ENCODE measurements around the gene MFAP4. TPM values are rescaled to one million over a fixed set of nuclear protein-coding genes. Genes with fewer than 3 reads are reported as not detected.

The MFAP4 gene
- total RNA-seq, 1 experiment from 2014 or later: 0.52 TPM

- no peaks in the 10 kb centered on the region for H3K9me2 ChIP-seq (ENCODE audit: insufficient read depth)
- TF ChIP-seq RAD21 (IDR thresholded peaks at IDR 0.05; ENCODE audit: low read depth) (no peak), MAX (IDR thresholded peaks at IDR 0.05) (no peak)
- BruUV-seq (replicated peaks): no TSS peak
These were observed 27.1 kb downstream of the MFAP4 start for GRCh38 chr17:19359856-19360255.

DNA sequence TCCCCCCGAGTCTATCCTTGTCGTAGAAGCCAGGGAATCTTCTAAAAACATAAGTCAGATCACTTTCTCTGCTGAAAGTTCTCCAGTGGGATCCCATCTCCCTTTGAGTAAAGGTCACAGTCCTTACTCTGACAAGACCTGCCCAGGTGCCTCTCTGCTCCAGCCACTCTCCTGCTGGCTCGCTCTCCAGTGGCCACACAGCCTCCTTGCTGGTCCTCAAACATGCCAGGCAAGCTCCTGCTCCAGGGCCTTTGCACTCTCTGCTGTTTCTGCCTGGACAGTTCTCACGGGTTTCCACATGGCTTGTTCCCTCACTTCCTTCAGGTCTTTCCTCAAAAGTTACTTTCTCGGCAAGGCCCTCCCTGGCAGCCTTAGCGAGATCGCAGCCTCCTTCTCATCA lies 27.8 kb downstream of the MFAP4 start:
- Histone ChIP-seq H3K27ac (ENCODE audit: low read depth, low read length) (no peak overlapping the region), H3K79me2 (ENCODE audit: insufficient read depth, low read length) (0 out of 2 replicates have a peak, but pooled peaks cover 12% of the 10 kb centered on the region), H3K9ac (ENCODE audit: low read length) (no peak overlapping the region), H3K9me2 (ENCODE audit: insufficient read depth) (no peaks in the 10 kb centered on the region), H4K20me1 (ENCODE audit: insufficient read depth) (no peaks in the 10 kb centered on the region), H3K36me3 (ENCODE audit: control insufficient read depth in 1 of 2, insufficient read depth in 2 of 2, low read length in 2 of 2) (peaks cover 7 to 10% of the 10 kb centered on the region in 2 experiments; a peak in 2 of 4 replicates), H3K4me1 (ENCODE audit: control insufficient read depth in 1 of 2, insufficient read depth in 2 of 2, low read length in 2 of 2) (peaks cover 10 to 25% of the 10 kb centered on the region in 2 experiments), H3K4me2 (ENCODE audit: low read length) (no peak overlapping the region), H3K9me3 (ENCODE audit: control insufficient read depth in 1 of 2, insufficient read depth in 1 of 2, low read depth in 1 of 2, low read length in 2 of 2) (no peaks in the 10 kb centered on the region), H3K4me3 (replicated peaks in 1 of 2; ENCODE audit: low read depth in 1 of 2, low read length in 2 of 2) (no peak overlapping the region), H2AFZ (ENCODE audit: low read depth, low read length, poor library complexity, severe bottlenecking) (no peak overlapping the region), H3K27me3 (ENCODE audit: insufficient read depth, low read length) (no peaks in the 10 kb centered on the region)
- ATAC-seq (no peak), DNase-seq (ENCODE audit: low read depth, low spot score) (no peak)
- BruUV-seq (replicated peaks): no TSS peak
- POLR2A ChIA-PET: no interaction called here
- intact Hi-C loops (cut with micrococcal nuclease): no loop called here
- TF ChIP-seq ZBTB33 (IDR thresholded peaks at IDR 0.05; ENCODE audit: extremely low read depth, insufficient replicate concordance, low read length) (no peak), JUND (IDR thresholded peaks at IDR 0.05) (no peak), CBX3 (IDR thresholded peaks at IDR 0.05; ENCODE audit: low read depth) (no peak)
- RAD21 ChIA-PET (ENCODE audit: low non-redundant PET in 1 of 2, low total read pairs in 2 of 2, uncharacterized antibody in 2 of 2, unreplicated experiment in 2 of 2): no interaction called here
- CTCF ChIA-PET: no interaction called here

More at GRCh38 chr17:19359856-19360255, 27.1 kb downstream of the MFAP4 start:
- Histone ChIP-seq H2AFZ (ENCODE audit: low read depth, low read length, poor library complexity, severe bottlenecking) (no peak overlapping the region), H3K79me2 (ENCODE audit: insufficient read depth, low read length) (0 out of 2 replicates have a peak, but pooled peaks cover 12% of the 10 kb centered on the region), H3K9me3 (ENCODE audit: control insufficient read depth in 1 of 2, insufficient read depth in 1 of 2, low read depth in 1 of 2, low read length in 2 of 2) (no peaks in the 10 kb centered on the region), H3K4me3 (replicated peaks in 1 of 2; ENCODE audit: low read depth in 1 of 2, low read length in 2 of 2) (no peak overlapping the region), H3K9ac (ENCODE audit: low read length) (no peak overlapping the region), H3K27ac (ENCODE audit: low read depth, low read length) (no peak overlapping the region), H3K4me1 (ENCODE audit: control insufficient read depth in 1 of 2, insufficient read depth in 2 of 2, low read length in 2 of 2) (peaks cover 9 to 25% of the 10 kb centered on the region in 2 experiments), H4K20me1 (ENCODE audit: insufficient read depth) (no peaks in the 10 kb centered on the region), H3K27me3 (ENCODE audit: insufficient read depth, low read length) (no peaks in the 10 kb centered on the region), H3K36me3 (ENCODE audit: control insufficient read depth in 1 of 2, insufficient read depth in 2 of 2, low read length in 2 of 2) (peaks cover 7 to 10% of the 10 kb centered on the region in 2 experiments; a peak in 2 of 4 replicates), H3K4me2 (ENCODE audit: low read length) (no peak overlapping the region)
- RAD21 ChIA-PET (ENCODE audit: low non-redundant PET in 1 of 2, low total read pairs in 2 of 2, uncharacterized antibody in 2 of 2, unreplicated experiment in 2 of 2): no interaction called here
- POLR2A ChIA-PET: no interaction called here
- CTCF ChIA-PET: no interaction called here
- no peak for DNase-seq (ENCODE audit: low read depth, low spot score)
- no peak for ATAC-seq
- intact Hi-C loops (cut with micrococcal nuclease): loop anchor here (5.0 kb wide), 2 partner anchors 147 to 392 kb away; no protein-coding TSS in a partner anchor
